Smooth muscle cell (in vitro differentiated cells): Measurements from ENCODE around the gene MAPKAP1. TPM values are rescaled to one million over a fixed set of nuclear protein-coding genes. Genes with fewer than 3 reads are reported as not detected.
"Not testable (repeated sequence)": the region's sequence is repeated elsewhere in the genome, so short reads cannot be mapped to it uniquely, and the experiment has no call there.

ENCODE experiments used
- DNase-seq: peaks from one replicate; lab custom pipeline; 2025; ENCODE audit not compliant: unreplicated experiment; lab: John Stamatoyannopoulos, UW
- H2AFZ ChIP-seq: fragments of 200-600 bp; sonication (generic); 2 replicates; pipeline ENCODE4 v1.6.0; 2016; ENCODE audit warnings: antibody characterized with exemption, low read depth, mild to moderate bottlenecking
- H3F3A ChIP-seq: fragments of 200-600 bp; sonication (generic); 2 replicates; pipeline ENCODE4 v1.6.0; 2017; ENCODE audit warnings: antibody characterized with exemption, low read depth
- H3K27ac ChIP-seq: fragments of 200-600 bp; sonication (generic); 2 replicates; pipeline ENCODE4 v1.5.1; 2016; ENCODE audit warnings: low read depth, mild to moderate bottlenecking
- H3K27me3 ChIP-seq: fragments of 200-600 bp; sonication (generic); 2 replicates; pipeline ENCODE4 v1.6.1; 2016; ENCODE audit warnings: low read depth, mild to moderate bottlenecking
- H3K36me3 ChIP-seq: fragments of 200-600 bp; sonication (generic); 2 replicates; pipeline ENCODE4 v1.5.1; 2016; ENCODE audit warnings: low read depth
- H3K4me1 ChIP-seq: fragments of 200-600 bp; sonication (generic); 2 replicates; pipeline ENCODE4 v1.5.1; 2016; ENCODE audit warnings: low read depth
- H3K4me2 ChIP-seq: fragments of 200-600 bp; sonication (generic); 2 replicates; pipeline ENCODE4 v1.6.0; 2016; ENCODE audit warnings: mild to moderate bottlenecking
- H3K4me3 ChIP-seq: fragments of 200-600 bp; sonication (generic); 2 replicates; pipeline ENCODE4 v1.5.1; 2016; ENCODE audit warnings: mild to moderate bottlenecking
- H3K79me2 ChIP-seq: fragments of 200-600 bp; sonication (generic); 2 replicates; pipeline ENCODE4 v1.6.0; 2016; ENCODE audit warnings: low read depth, mild to moderate bottlenecking
- H3K9ac ChIP-seq: fragments of 200-600 bp; sonication (generic); 2 replicates; pipeline ENCODE4 v1.6.0; 2016; ENCODE audit warnings: low read depth
- H3K9me3 ChIP-seq: fragments of 200-600 bp; sonication (generic); replicated peaks from 2 replicates; pipeline ENCODE4 v1.5.1; 2016; ENCODE audit warnings: low read depth
- H4K20me1 ChIP-seq: fragments of 200-600 bp; sonication (generic); 2 replicates; pipeline ENCODE4 v1.6.0; 2016; ENCODE audit warnings: low read depth
- WGBS: methylation state at CpG from one replicate; pipeline ENCODE4 v1.1.7; 2016; ENCODE audit warnings: low lambda C conversion rate; 5-methylcytosine and 5-hydroxymethylcytosine counted together
- polyA plus RNA-seq: library from polyadenylated mRNA; unstranded; fragments of >200 nt; fragmentation: Nextera tagmentation; extraction: Ambion mirVana; gene quantifications from 2 replicates; pipeline ENCODE4 v1.2.1, GENCODE V29; 2016
- total RNA-seq: library from RNA; depleted of rRNA; stranded (reverse); fragments of >200 nt; gene quantifications from 2 replicates; pipeline ENCODE4 v1.2.3, GENCODE V29; 2014
- TF ChIP-seq, protein P1 (sequence below): fragments of 200-600 bp; sonication (generic); IDR thresholded peaks from 2 replicates; pipeline ENCODE4 v1.5.1; 2017; ENCODE audit warnings: borderline replicate concordance, mild to moderate bottlenecking, antibody characterized with exemption; ENCODE audit not compliant: insufficient read depth, poor library complexity, severe bottlenecking

MAPKAP1 gene
- total and polyA plus RNA-seq, 2 experiments from 2014 or later: 50.1 to 74.5 TPM

- H3K4me2 ChIP-seq: no peak overlapping the region
- H3K36me3 ChIP-seq: no peaks in the 10 kb centered on the region
- 49% methylated on average over 6 of the region's 6 CpGs for WGBS
- peaks cover 98% of the 10 kb centered on the region for H3K79me2 ChIP-seq
- no peak for DNase-seq
- peaks cover 20% of the 10 kb centered on the region for H3K4me1 ChIP-seq
- H3K9me3 ChIP-seq: no peaks in the 10 kb centered on the region
- H3K4me3 ChIP-seq: no peak overlapping the region
- H3K27ac ChIP-seq: no peak overlapping the region
- H3F3A ChIP-seq: no peaks in the 10 kb centered on the region
- H3K27me3 ChIP-seq: no peaks in the 10 kb centered on the region
- H3K9ac ChIP-seq: no peak overlapping the region
- H2AFZ ChIP-seq: no peak overlapping the region
- peaks cover 63% of the 10 kb centered on the region for H4K20me1 ChIP-seq
- TF ChIP-seq, protein P1, sequence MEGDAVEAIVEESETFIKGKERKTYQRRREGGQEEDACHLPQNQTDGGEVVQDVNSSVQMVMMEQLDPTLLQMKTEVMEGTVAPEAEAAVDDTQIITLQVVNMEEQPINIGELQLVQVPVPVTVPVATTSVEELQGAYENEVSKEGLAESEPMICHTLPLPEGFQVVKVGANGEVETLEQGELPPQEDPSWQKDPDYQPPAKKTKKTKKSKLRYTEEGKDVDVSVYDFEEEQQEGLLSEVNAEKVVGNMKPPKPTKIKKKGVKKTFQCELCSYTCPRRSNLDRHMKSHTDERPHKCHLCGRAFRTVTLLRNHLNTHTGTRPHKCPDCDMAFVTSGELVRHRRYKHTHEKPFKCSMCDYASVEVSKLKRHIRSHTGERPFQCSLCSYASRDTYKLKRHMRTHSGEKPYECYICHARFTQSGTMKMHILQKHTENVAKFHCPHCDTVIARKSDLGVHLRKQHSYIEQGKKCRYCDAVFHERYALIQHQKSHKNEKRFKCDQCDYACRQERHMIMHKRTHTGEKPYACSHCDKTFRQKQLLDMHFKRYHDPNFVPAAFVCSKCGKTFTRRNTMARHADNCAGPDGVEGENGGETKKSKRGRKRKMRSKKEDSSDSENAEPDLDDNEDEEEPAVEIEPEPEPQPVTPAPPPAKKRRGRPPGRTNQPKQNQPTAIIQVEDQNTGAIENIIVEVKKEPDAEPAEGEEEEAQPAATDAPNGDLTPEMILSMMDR: no peak
Measured at GRCh38 chr9:125701351-125701750, 5.7 kb downstream of the MAPKAP1 start.

DNA sequence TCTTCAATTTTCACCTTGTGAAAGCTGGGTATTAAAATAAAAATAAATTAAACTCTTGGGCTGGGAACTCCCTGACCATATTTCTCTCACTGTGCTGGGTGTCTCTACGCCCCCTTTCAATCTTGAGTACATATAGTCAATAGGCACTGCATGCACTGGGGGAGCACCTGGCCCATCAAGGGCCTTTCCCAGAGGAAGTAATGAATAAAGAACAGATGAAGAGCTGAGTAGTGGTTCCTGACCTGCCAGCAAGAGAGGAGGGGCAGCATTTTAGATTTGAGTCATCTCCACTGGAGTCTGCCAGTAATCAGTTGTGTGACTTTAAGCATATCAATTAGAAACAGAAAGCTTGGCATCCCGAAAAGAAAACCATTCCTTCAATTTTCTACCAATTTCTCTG is 6.2 kb downstream of the MAPKAP1 start:
- Histone ChIP-seq H3K4me3 (no peak overlapping the region), H2AFZ (no peak overlapping the region), H3K36me3 (no peaks in the 10 kb centered on the region), H3K9ac (no peak overlapping the region), H3K9me3 (no peaks in the 10 kb centered on the region), H3K4me1 (peaks cover 14% of the 10 kb centered on the region), H3F3A (no peaks in the 10 kb centered on the region), H3K79me2 (peaks cover 98% of the 10 kb centered on the region), H4K20me1 (peaks cover 68% of the 10 kb centered on the region), H3K27me3 (no peaks in the 10 kb centered on the region), H3K27ac (no peak overlapping the region), H3K4me2 (no peak overlapping the region)
- DNase-seq: no peak
- TF ChIP-seq, protein P1: no peak
- WGBS: 80% methylated on average over 2 of the region's 2 CpGs

DNA sequence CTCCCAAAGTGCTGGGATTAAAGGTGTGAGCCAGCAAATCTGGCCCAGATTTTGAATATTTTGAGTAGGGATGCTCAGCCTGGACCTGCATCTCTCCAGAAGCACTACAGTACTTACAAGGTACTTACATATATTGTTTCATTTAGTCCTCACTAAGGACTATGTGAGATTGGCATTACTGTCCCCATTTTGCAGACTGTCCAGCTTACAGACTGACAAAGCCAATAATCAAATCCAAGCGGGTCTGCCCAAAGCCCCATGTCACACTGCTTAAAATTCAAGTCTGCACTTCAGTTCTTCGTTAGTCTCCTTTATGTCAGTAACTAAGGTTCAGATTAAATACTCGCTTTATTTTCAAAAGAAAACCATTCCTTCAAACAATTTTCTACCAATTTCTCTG is 7.1 kb downstream of the MAPKAP1 start:
- Histone ChIP-seq H3K79me2 (peaks cover 98% of the 10 kb centered on the region), H3F3A (no peaks in the 10 kb centered on the region), H2AFZ (no peak overlapping the region), H3K9me3 (no peaks in the 10 kb centered on the region), H3K4me1 (peaks cover 7% of the 10 kb centered on the region), H3K27ac (no peak overlapping the region), H3K4me3 (no peak overlapping the region), H3K27me3 (no peaks in the 10 kb centered on the region), H4K20me1 (peaks cover 77% of the 10 kb centered on the region), H3K36me3 (no peaks in the 10 kb centered on the region), H3K9ac (no peak overlapping the region), H3K4me2 (no peak overlapping the region)
- no peak for DNase-seq
- TF ChIP-seq, protein P1: no peak
- 99% methylated on average over 3 of the region's 3 CpGs for WGBS

DNA sequence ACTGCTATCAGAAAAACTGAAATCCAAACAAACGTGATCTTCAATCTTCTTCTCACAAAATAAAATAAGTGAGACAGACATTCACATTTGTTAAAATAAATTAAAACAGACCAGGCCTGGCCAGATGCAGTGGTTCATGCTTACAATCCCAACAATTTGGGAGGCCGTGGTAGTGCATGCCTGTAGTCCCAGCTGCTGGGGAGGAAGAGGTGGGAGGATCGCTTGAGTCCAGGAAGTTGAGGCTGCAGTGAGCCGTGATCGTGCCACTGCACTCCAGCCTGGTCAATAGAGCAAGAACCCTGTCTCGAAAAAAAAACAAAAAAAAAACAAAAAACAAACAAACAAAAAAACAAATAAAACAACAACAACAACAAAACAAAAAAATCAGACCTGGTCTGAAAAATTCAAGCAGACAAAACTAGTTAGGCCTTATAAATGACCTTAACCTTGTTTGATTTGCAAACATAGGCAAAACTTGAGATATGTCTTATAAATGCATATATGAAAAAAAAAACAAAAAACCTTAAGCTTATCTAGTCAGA is 10.8 kb downstream of the MAPKAP1 start:
- Histone ChIP-seq H3K9ac (no peak overlapping the region), H4K20me1 (peaks cover 84% of the 10 kb centered on the region)
- no peak for DNase-seq

DNA sequence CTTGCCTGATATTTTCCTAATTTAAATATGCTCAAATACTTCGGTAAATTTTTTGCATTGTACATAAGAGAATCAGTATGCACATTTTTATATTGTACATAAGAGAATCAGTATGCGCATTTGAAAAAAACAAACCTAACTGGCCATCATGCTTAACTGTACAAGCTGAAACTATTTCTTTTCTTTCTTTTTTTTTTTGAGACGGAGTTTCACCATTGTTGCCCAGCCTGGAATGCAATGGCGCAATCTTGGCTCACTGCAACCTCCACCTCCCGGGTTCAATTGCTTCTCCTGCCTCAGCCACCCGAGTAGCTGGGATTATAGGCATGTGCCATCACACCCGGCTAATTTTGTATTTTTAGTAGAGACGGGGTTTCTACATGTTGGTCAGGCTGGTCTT is 11.5 kb downstream of the MAPKAP1 start:
- H3K9ac ChIP-seq, H3F3A ChIP-seq, H3K4me3 ChIP-seq, H3K27me3 ChIP-seq, H3K27ac ChIP-seq, H3K4me1 ChIP-seq, H3K36me3 ChIP-seq, H3K4me2 ChIP-seq, H3K9me3 ChIP-seq, DNase-seq, H2AFZ ChIP-seq: not testable (repeated sequence)
- 86% methylated on average over 8 of the region's 8 CpGs for WGBS
- H4K20me1 ChIP-seq: peaks cover 80% of the 10 kb centered on the region
- peaks cover 71% of the 10 kb centered on the region for H3K79me2 ChIP-seq

More for the DNA sequence above, 10.8 kb downstream of the MAPKAP1 start:
- 64% methylated on average over 6 of the region's 6 CpGs for WGBS
- H3K27ac ChIP-seq: peak overlapping the region; percentile 7
- H3K79me2 ChIP-seq: peaks cover 77% of the 10 kb centered on the region
- no peaks in the 10 kb centered on the region for H3K27me3 ChIP-seq
- H3K4me2 ChIP-seq: no peak overlapping the region
- no peaks in the 10 kb centered on the region for H3F3A ChIP-seq
- peaks cover 5% of the 10 kb centered on the region for H3K4me1 ChIP-seq
- H3K36me3 ChIP-seq: no peaks in the 10 kb centered on the region
- H3K4me3 ChIP-seq: no peak overlapping the region
- no peaks in the 10 kb centered on the region for H3K9me3 ChIP-seq
- TF ChIP-seq, protein P1: no peak
- no peak overlapping the region for H2AFZ ChIP-seq
